Frontal cortex (tissue), 4 donors: ENCODE measurements around the gene TKT. TPM values are rescaled to one million over a fixed set of nuclear protein-coding genes. Genes with fewer than 3 reads are reported as not detected.

Source experiments
- DNase-seq, 2 donors: peaks; one replicate each; pipeline ENCODE4 v3.0.0; 2012; ENCODE audit warnings: low spot score in 2 of 2
- FAIRE-seq: peaks from 2 replicates; lab custom pipeline; 2012; peaks lifted over from hg19 to GRCh38; lab: Jason Lieb, UNC
- total RNA-seq: library from RNA; depleted of rRNA; stranded (reverse); fragments of >200 nt; gene quantifications from one replicate; pipeline ENCODE4 v1.2.3, GENCODE V29; 2014
- donor health status: control.
- donor health status: control.
- donor health status: control.

Gene TKT
- total RNA-seq, 1 donor from 2014 or later: 122 TPM

DNA sequence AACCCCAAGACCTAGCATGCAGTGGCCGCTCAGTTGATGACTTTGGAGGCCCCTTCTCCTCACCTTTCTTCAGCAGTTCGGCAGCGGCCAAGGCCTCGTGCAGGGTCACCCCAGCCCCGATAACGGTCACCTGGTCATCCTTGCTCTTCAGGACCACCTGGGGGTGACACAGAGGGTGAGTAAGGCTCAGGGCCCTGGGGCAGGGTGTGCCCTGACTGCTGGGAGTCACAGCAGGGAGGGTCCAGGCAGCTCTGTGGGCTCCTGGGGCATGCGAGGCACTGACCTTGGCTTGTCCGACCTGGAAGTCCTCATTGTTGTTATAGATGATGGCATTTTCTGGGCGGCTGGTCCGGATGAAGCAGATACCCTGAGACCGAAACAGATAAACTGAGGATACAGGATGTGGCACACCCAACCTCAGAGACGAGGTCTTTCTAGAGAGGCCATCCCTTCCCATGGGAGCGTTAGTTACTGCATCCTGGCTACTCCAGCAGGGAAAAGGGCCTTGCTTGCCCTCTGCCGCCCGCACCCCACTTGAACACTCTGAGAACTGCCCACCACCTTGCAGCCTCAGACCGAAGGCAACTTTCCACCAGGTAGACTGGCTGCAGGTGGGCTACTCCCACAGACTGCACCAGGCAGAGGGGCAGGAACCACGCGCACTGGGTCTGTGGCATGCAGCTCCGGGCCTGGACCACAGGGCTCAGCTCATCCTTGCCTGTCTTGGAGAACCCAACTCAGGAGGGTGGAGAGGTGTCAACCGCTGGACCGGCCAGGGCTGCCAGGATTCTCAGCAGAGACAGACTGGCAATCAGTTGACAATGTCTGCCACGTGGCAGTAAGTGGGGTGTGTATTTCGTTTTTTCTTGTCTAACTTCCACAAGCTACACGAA lies 27.6 kb downstream of the TKT start:
- FAIRE-seq (no peak), DNase-seq (peak in 1 of 2 donors; percentile 4)

DNA sequence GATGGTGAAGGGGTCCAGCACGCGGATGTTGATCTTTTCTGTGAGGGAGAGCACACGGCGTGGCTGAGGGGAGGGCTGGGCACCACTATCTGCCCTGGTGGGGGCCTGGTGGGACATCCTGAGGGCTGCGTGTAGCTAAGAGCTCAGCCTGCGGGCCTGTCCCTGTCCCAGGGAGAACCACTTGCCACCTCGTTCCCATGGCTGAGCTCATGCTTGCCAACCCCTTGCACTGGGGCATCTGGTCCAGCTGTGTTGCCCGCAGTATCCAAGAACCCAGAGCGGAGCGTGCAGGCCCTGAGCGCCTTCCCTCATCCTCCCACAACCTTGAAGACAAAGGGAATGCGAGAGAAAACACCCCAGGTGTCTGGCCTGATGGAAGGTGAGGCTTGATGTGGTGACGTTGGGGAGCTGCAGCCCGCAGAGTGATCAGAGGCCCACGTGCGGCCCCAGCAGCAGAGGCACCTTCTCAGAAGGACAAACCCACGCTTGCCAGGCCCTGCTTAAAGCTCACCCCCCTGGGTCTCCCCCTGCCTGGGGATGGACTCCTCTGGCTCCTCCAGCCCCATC lies 28.9 kb downstream of the TKT start:
- FAIRE-seq (no peak), DNase-seq (no peak)

DNA sequence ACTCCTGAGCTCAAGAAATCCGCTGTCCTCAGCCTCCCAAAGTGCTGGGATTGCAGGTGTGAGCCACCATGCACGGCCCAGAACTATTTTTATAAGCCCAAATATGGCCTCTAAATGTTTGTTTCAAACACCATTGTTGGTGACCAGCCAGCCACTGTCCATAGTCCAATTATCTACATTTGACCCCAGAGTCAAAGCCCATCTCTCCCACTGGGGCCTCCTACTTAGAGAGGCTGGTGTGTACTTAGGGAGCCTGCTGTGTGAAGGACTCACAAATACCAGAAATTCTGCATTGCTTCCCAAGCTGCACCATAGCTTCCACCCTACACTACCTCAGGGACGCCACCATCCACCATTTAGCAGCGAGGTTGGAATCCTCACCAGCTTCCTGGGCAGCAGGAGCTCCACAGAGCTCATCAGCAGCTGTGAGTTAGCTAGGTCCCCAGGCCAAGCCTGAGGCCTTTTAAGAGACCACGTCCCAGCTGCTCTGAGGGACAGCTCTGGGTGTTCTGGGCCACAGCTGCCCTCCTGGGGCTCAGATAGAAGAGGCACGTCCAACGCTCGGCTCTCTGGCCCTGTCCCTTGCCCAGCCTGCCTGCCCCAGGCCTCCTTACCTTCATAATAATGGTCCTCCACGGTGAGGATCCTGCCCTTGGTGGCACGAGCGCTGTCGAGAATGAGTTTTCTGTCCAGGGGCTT lies 29.5 kb downstream of the TKT start:
- FAIRE-seq: no peak

GRCh38 chr3:53225651-53226050 lies 30.2 kb downstream of the TKT start:
- FAIRE-seq (no peak), DNase-seq (peak in 1 of 2 donors; percentile 2)

More for the DNA sequence above, 29.5 kb downstream of the TKT start:
- peak in 1 of 2 donors; percentile 1 for DNase-seq

DNA sequence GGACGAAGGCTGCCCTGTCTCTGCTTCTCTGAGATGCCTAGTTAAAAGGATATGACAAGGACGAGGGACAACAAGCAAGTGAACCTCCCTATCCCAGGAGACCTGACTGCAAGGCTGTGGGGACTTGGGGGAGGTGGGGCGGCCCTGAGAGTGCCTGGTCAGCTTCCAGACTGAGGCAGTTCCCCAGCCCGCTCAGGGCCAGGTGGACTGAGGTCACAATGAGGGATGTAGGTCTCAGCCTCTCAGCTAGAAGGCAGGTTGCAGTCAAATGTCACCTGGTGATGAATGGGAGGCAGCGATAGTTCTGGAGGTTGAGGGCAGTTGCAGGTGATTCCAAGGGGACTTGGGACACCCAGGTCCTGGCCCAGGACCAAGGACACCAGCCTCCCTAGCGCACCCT lies 30.6 kb downstream of the TKT start:
- FAIRE-seq: no peak
- DNase-seq: peak in 1 of 2 donors; percentile 2

GRCh38 chr3:53224536-53224935 lies 31.3 kb downstream of the TKT start:
- peak in 1 of 2 donors; percentile 1 for DNase-seq
- FAIRE-seq: no peak

GRCh38 chr3:53224026-53224425 lies 31.8 kb downstream of the TKT start:
- no peak for DNase-seq
- FAIRE-seq: no peak

- peak in 1 of 2 donors; percentile 10 for DNase-seq
- no peak for FAIRE-seq
Observed at GRCh38 chr3:53223541-53223966, 32.3 kb downstream of the TKT start.

GRCh38 chr3:53223025-53223424 lies 32.8 kb downstream of the TKT start:
- FAIRE-seq: no peak
- DNase-seq: no peak

GRCh38 chr3:53222183-53222901 lies 33.5 kb downstream of the TKT start:
- DNase-seq: no peak

DNA sequence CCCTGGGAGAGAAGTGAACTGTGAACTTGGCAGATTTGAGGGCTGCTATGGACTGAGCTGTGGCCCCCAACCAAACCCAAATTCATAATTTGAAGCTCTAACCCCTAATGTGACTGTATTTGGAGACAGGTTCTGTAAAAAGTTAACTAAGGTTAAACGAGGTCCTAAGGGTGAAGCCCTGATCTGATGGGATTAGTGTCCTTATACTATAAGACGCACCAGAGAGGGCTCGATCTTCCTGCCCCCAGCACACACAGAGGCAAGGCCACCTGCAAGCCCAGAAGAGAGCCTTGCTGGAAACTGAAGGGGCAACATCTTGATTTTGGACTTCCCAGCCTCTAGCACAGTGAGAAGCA lies 34.0 kb downstream of the TKT start:
- FAIRE-seq: no peak
- DNase-seq: no peak

More at GRCh38 chr3:53222183-53222901, 33.5 kb downstream of the TKT start:
- no peak for FAIRE-seq

DNA sequence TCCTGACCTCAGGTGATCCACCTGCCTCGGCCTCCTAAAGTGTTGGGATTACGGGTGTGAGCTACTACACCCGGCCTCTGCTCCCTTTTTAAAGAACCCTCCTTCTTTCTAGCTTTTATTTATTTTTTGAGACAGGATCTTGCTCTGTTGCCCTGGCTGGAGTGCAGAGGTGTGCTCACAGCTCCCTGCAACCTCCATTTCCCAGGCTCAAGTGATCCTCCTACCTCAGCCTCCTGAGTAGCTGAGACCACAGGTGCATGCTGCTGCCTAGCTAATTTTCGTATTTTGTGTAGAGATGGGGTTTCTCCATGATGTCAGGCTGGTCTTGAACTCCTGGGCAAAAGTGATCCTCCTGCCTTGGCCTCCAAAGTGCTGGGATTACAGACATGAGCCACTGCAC lies 34.5 kb downstream of the TKT start:
- FAIRE-seq (no peak), DNase-seq (no peak)

DNA sequence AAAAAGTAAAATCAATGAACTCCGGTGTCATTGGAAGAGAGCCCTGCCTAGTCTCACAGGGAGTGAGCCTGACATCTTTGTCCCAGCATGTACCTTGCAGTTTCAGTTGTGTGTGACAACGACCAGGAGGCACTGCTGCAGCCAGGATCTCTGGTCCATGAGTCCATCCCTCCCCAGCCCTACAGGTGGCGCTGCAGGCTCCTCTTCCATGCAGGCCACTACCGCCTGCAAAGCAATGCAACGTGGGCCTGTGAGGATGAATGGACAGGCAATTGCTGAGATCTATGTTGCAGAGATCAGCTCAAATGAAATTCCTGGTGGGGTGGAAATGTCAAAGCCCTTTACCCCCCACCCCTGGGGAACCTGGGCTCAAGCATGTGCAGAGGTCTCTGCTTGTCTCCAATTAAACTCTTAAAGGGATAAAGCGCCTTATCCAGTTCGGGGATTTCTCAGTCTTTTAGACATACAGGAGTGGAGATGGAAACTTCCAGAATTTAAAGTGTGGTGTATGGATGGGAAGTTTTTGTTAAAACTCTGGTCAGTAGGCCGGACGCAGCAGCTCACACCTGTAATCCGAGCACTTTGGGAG lies 35.8 kb downstream of the TKT start:
- DNase-seq (peak; percentile 47 to 75), FAIRE-seq (no peak)

- FAIRE-seq: no peak
- DNase-seq: no peak
Observed at GRCh38 chr3:53218131-53218530, 37.7 kb downstream of the TKT start.

GRCh38 chr3:53217175-53217574 lies 38.6 kb downstream of the TKT start:
- FAIRE-seq (no peak), DNase-seq (no peak)

GRCh38 chr3:53216723-53217122 lies 39.1 kb downstream of the TKT start:
- DNase-seq (no peak), FAIRE-seq (no peak)

DNA sequence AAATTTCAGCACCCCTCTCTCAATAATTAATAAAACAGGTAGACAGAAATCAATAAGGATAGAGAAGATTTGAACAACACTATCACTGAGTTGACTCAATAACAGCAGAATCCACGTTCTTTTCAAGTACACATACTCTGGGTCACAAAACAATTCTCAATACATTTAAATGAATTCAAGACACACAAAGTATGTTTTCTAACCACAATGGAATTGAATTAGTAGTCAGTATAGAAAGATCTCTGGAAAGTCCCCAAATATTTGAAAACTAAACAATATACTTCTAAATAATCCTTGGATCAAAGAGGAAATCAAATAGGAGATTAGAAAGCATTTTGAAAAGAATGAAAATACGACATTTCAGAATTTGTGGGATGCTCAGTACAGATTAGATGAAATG lies 40.0 kb downstream of the TKT start:
- DNase-seq (no peak), FAIRE-seq (no peak)

GRCh38 chr3:53213276-53213675 lies 42.5 kb downstream of the TKT start:
- no peak for FAIRE-seq
- no peak for DNase-seq

DNA sequence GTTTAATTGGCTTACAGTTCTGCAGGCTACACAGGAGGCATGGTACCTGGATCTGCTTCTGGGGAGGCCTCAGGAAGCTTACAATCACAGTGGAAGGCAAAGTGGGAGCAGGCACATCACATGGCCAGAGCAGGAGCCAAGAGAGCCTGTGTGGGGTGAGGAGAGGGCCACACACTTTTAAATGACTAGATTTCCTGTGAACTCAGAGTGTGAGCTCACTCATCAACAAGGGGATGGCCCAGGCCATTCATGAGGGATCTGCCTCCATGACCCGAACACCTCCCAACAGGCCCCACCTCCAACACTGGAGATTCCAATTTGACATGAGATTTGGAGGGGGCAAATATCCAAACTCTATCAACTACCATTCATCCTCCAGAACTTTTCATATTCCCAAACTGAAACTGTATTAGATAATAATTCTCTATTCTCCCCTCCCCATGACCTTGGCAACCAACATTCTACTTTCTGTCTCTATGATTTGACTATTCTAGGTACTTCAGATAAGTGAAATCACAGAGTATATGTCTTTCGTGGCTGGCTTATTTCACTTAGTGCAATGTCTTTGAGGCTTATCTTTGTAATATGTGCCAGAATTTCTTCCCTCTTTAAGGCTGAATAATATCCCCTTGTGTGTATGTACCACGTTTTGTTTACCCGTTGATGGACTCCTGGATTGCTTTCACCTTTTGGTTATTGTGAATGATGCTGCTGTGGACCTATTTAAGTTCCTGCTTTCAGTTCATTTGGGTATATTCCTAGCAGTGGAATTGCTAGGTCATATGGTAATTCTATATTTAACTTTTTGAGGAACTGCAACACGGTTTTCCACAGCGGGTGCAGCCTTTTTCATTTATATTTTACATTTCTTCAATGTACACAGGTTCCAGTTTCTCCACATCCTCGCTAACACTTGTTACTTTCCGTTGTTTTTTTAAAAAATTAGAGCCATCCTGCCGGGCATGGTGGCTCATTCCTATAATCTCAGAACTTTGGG lies 43.8 kb downstream of the TKT start:
- DNase-seq (no peak), FAIRE-seq (no peak)
